ENCODE results near the gene MYO5A. TPM values are rescaled to one million over a fixed set of nuclear protein-coding genes. Genes with fewer than 3 reads are reported as not detected.

The MYO5A gene
- total and polyA plus RNA-seq, 10 of the 15 experiments (the other 5 are each of a cell fraction or from before 2014, with no cell fraction given): 4.2 to 42.9 (median 31.1) TPM

- FAIRE-seq: no peak
- RAD21 ChIA-PET (ENCODE audit: unreplicated experiment): no interaction called here
- Histone ChIP-seq H3K4me2 (ENCODE audit: control insufficient read depth, insufficient read depth) (no peak overlapping the region), H3K9me3 (replicated peaks; ENCODE audit: control insufficient read depth, insufficient read depth, low read length) (no peaks in the 10 kb centered on the region), H4K20me1 (ENCODE audit: control insufficient read depth, insufficient read depth) (no peaks in the 10 kb centered on the region), H2AFZ (ENCODE audit: control insufficient read depth, low read depth, low read length) (no peak overlapping the region), H3K27ac (ENCODE audit: control insufficient read depth, insufficient read depth) (no peak overlapping the region), H3K36me3 (ENCODE audit: control insufficient read depth in 2 of 2, insufficient read depth in 2 of 2, low read length in 1 of 2) (no peaks in the 10 kb centered on the region), H3K4me1 (ENCODE audit: control insufficient read depth, insufficient read depth, low read length) (peaks cover 3% of the 10 kb centered on the region; the same call in 1 of the 2 replicates), H3K9ac (ENCODE audit: control insufficient read depth, insufficient read depth, low read length) (no peak overlapping the region), H3K27me3 (replicated peaks in 1 of 2; ENCODE audit: control insufficient read depth in 2 of 2, insufficient read depth in 2 of 2, low read length in 1 of 2) (no peaks in the 10 kb centered on the region), H3K4me3 (no peak overlapping the region), H3K79me2 (ENCODE audit: control insufficient read depth, insufficient read depth, low read length) (peaks cover 12% of the 10 kb centered on the region)
- SMC1A ChIA-PET (ENCODE audit: uncharacterized antibody, unreplicated experiment): no interaction called here
- DNase-seq (ENCODE audit: low read depth, low spot score): no peak
- ATAC-seq: no peak
- in situ Hi-C loops (cut with MboI) (no loop called here), intact Hi-C loops (cut with micrococcal nuclease; ENCODE audit: unreplicated experiment) (no loop called here)
- 96% methylated on average over 4 of the region's 4 CpGs for WGBS (ENCODE audit: insufficient coverage, insufficient replicate concordance, low lambda C conversion rate, missing lambda C conversion rate)
- CTCF ChIA-PET: no interaction called here
- no TSS peak for BruUV-seq (replicated peaks)
- POLR2A ChIA-PET: no interaction called here
- no peak for TF ChIP-seq JUNB (IDR thresholded peaks at IDR 0.05)
- no peak for TF ChIP-seq MLLT1 (IDR thresholded peaks at IDR 0.05)
- TF ChIP-seq ELK1 (IDR thresholded peaks at IDR 0.05; ENCODE audit: low read depth, low read length): no peak
- no peak for TF ChIP-seq SPI1 (IDR thresholded peaks at IDR 0.05; ENCODE audit: borderline replicate concordance, insufficient read depth, low read depth, low read length)
- no peak for TF ChIP-seq PRDM15 (CRISPR knock-in tag; IDR thresholded peaks at IDR 0.05)
- no peak for TF ChIP-seq POLR2AphosphoS2 (IDR thresholded peaks at IDR 0.05; ENCODE audit: low read depth, low read length)
- no peak for TF ChIP-seq SKIL (IDR thresholded peaks at IDR 0.05; ENCODE audit: low read depth, poor library complexity, severe bottlenecking)
- TF ChIP-seq CEBPB (IDR thresholded peaks at IDR 0.05; ENCODE audit: borderline replicate concordance in 1 of 2, low read depth in 2 of 2, low read length in 2 of 2): no peak
- TF ChIP-seq ZBTB33 (IDR thresholded peaks at IDR 0.05): no peak
- TF ChIP-seq CBX5 (IDR thresholded peaks at IDR 0.05; ENCODE audit: low read depth): no peak
- TF ChIP-seq HSF1 (IDR thresholded peaks at IDR 0.05; ENCODE audit: low read depth, low read length): no peak
- no peak for TF ChIP-seq KAT2A (conservative IDR thresholded peaks at IDR 0.05; ENCODE audit: control insufficient read depth, low read depth, low read length)
Observed at GRCh38 chr15:52491472-52491871, 37.2 kb downstream of the MYO5A start.
